Calu3 (cell line): ENCODE results near the gene RNF115. TPM values are rescaled to one million over a fixed set of nuclear protein-coding genes. Genes with fewer than 3 reads are reported as not detected.

Experiments
- BruUV-seq: library from RNA; stranded (reverse); fragments of 400-500 nt; replicated peaks from 2 replicates; lab custom pipeline; 2021; lab: Mats Ljungman, UMichigan
- CTCF ChIA-PET: fragments of 300-600 bp; sonication (Branson Sonifier 250); formaldehyde crosslinking; loops from one replicate; lab custom pipeline; 2022; ENCODE audit warnings: antibody characterized with exemption; lab: Charles Lee
- DNase-seq: peaks from one replicate; pipeline ENCODE4 v3.0.0; 2022
- H3K27ac Mint-ChIP-seq: one replicate; pipeline ENCODE4 v1.8.0; 2022; ENCODE audit warnings: mixed read lengths; ENCODE audit not compliant: unreplicated experiment
- H3K27me3 Mint-ChIP-seq: one replicate; pipeline ENCODE4 v1.8.0; 2022; ENCODE audit warnings: mixed read lengths; ENCODE audit not compliant: unreplicated experiment
- H3K36me3 Mint-ChIP-seq: one replicate; pipeline ENCODE4 v1.8.0; 2022; ENCODE audit warnings: mild to moderate bottlenecking, moderate library complexity, mixed read lengths; ENCODE audit not compliant: insufficient read depth, unreplicated experiment
- H3K4me1 Mint-ChIP-seq: one replicate; pipeline ENCODE4 v1.8.0; 2022; ENCODE audit warnings: mild to moderate bottlenecking, low read depth, mixed read lengths; ENCODE audit not compliant: unreplicated experiment
- H3K4me3 Mint-ChIP-seq: one replicate; pipeline ENCODE4 v1.8.0; 2022; ENCODE audit warnings: mild to moderate bottlenecking, low read depth, moderate library complexity, mixed read lengths; ENCODE audit not compliant: unreplicated experiment
- H3K9me3 Mint-ChIP-seq: one replicate; pipeline ENCODE4 v1.8.0; 2022; ENCODE audit warnings: low read depth, mixed read lengths; ENCODE audit not compliant: unreplicated experiment
- CTCF ChIP-seq: fragments of 200-600 bp; IDR thresholded peaks from one replicate; pipeline ENCODE4 v1.8.0; 2022; ENCODE audit warnings: antibody characterized with exemption; ENCODE audit not compliant: unreplicated experiment
- intact Hi-C: fragments of 100-400 bp; cut with micrococcal nuclease; formaldehyde crosslinking; loops from one replicate; pipeline ENCODE4 v1.10.0; 2022; ENCODE audit not compliant: unreplicated experiment
- total RNA-seq: library from RNA; stranded (reverse); gene quantifications from 2 replicates; pipeline ENCODE4 v1.2.3, GENCODE V29; 2022

RNF115 gene
- total RNA-seq, 1 experiment from 2014 or later = 9.5 TPM

- H3K9me3 Mint-ChIP-seq = peaks cover 3% of the 10 kb centered on the region
- TF ChIP-seq CTCF = no peak
- H3K27me3 Mint-ChIP-seq = no peaks in the 10 kb centered on the region
- no TSS peak for BruUV-seq
- intact Hi-C loops = no loop called here
- DNase-seq = no peak
- no peak overlapping the region for H3K27ac Mint-ChIP-seq
- no peak overlapping the region for H3K4me3 Mint-ChIP-seq
- peaks cover 44% of the 10 kb centered on the region for H3K4me1 Mint-ChIP-seq
- H3K36me3 Mint-ChIP-seq = no peaks in the 10 kb centered on the region
- CTCF ChIA-PET = interaction anchor here (1.3 kb wide), 1 partner anchor 10 kb away, joined by 5 read pairs; no protein-coding TSS in a partner anchor
Observed at GRCh38 chr1:145710291-145711027, 113.4 kb downstream of the RNF115 start.

- Mint-ChIP-seq H3K36me3 (no peaks in the 10 kb centered on the region), H3K4me1 (peaks cover 45% of the 10 kb centered on the region), H3K4me3 (peak overlapping the region; percentile 4), H3K27me3 (no peaks in the 10 kb centered on the region), H3K9me3 (peaks cover 3% of the 10 kb centered on the region), H3K27ac (no peak overlapping the region)
- intact Hi-C loops = no loop called here
- no peak for TF ChIP-seq CTCF
- no TSS peak for BruUV-seq
- no peak for DNase-seq
- CTCF ChIA-PET = interaction anchor here (1.1 kb wide), 1 partner anchor 16 kb away, joined by 4 read pairs; no protein-coding TSS in a partner anchor
Observed at GRCh38 chr1:145708063-145708462, 115.8 kb downstream of the RNF115 start.

- Mint-ChIP-seq H3K4me1 (peaks cover 45% of the 10 kb centered on the region), H3K27ac (no peak within 1 kb of the TSS), H3K27me3 (no peaks in the 10 kb centered on the region), H3K4me3 (peak within 1 kb of the TSS; percentile 4), H3K9me3 (peaks cover 3% of the 10 kb centered on the region), H3K36me3 (no peaks in the 10 kb centered on the region)
- no peak for TF ChIP-seq CTCF
- CTCF ChIA-PET = interaction anchor here (0.6 to 0.9 kb wide), 3 partner anchors 11 to 74 kb away, joined by 3 to 4 read pairs (median 3); no protein-coding TSS in a partner anchor
- BruUV-seq = no TSS peak
- intact Hi-C loops = no loop called here
- peak; percentile 37 for DNase-seq
Observed at GRCh38 chr1:145707183-145707867, 116.6 kb downstream of the RNF115 start, which contains the start of gene PDZK1. PDZK1 (minus strand) TSS chr1:145707368; CDS start chr1:145688021, 19,347 bp downstream.

- Mint-ChIP-seq H3K4me3 (no peak overlapping the region), H3K36me3 (no peaks in the 10 kb centered on the region), H3K4me1 (peaks cover 36% of the 10 kb centered on the region), H3K9me3 (peaks cover 3% of the 10 kb centered on the region), H3K27me3 (no peaks in the 10 kb centered on the region), H3K27ac (no peak overlapping the region)
- intact Hi-C loops = no loop called here
- CTCF ChIA-PET = no interaction called here
- TF ChIP-seq CTCF = no peak
- BruUV-seq = TSS peak; percentile 26
- peak; percentile 22 for DNase-seq
Observed at GRCh38 chr1:145706086-145706664, 117.7 kb downstream of the RNF115 start.
